Measurements from ENCODE around the gene COL5A1.

Gene COL5A1

DNA sequence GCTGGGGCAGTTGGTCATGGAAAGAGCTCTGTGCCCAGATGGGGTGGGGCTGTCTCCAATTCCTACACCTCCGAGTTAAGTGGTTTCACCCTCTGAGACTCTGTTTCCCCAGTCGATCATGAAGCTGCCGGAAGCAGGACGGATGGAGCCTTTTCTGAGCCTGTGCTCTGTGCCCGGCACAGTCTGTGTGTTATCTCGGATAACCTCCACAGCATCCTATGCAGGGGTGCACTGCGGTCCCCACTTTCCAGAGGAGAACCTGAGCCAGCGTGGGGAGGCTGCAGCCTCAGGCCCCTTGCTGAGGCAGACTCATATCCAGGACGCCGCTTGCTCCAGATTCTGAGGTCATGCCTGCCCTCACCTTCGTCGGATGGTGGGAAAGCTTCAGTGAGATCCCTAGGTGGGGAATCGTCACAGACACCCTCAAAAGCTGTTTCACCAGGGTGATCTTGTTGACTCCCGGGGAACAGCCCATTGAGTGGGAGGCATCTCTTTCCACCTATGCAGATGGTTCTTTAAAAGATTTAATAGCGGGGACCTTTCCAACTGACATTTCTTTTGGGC lies 6.9 kb upstream of the COL5A1 start:
- H3K9me3 ChIP-seq (ENCODE audit: insufficient read depth, low read length, severe bottlenecking), result no peaks in the 10 kb centered on the region
- TF ChIP-seq EZH2 (IDR thresholded peaks at IDR 0.05; ENCODE audit: borderline replicate concordance, low read depth, low read length, severe bottlenecking), result no peak
- H3K4me3 ChIP-seq (ENCODE audit: low read depth in 1 of 2, low read length in 2 of 2), result no peak overlapping the region
- no peak overlapping the region for H3K9ac ChIP-seq (ENCODE audit: low read depth, low read length)
- H3K4me1 ChIP-seq (ENCODE audit: insufficient read depth, low read length), result no peaks in the 10 kb centered on the region
- H3K36me3 ChIP-seq (ENCODE audit: insufficient read depth, low read length), result no peaks in the 10 kb centered on the region
- ATAC-seq (ENCODE audit: insufficient read depth, low read depth) (no peak), DNase-seq (no peak)
- no peak overlapping the region for H3K27ac ChIP-seq (ENCODE audit: low read length)
- no peaks in the 10 kb centered on the region for H3K27me3 ChIP-seq (ENCODE audit: insufficient read depth, low read length, poor library complexity)
- H3K4me2 ChIP-seq (ENCODE audit: insufficient read depth, low read length), result no peak overlapping the region
- H3K79me2 ChIP-seq (ENCODE audit: insufficient read depth, low read length), result no peaks in the 10 kb centered on the region
- H4K20me1 ChIP-seq (ENCODE audit: insufficient read depth, low read length), result no peaks in the 10 kb centered on the region
- no peak overlapping the region for H2AFZ ChIP-seq (ENCODE audit: low read depth, low read length)

DNA sequence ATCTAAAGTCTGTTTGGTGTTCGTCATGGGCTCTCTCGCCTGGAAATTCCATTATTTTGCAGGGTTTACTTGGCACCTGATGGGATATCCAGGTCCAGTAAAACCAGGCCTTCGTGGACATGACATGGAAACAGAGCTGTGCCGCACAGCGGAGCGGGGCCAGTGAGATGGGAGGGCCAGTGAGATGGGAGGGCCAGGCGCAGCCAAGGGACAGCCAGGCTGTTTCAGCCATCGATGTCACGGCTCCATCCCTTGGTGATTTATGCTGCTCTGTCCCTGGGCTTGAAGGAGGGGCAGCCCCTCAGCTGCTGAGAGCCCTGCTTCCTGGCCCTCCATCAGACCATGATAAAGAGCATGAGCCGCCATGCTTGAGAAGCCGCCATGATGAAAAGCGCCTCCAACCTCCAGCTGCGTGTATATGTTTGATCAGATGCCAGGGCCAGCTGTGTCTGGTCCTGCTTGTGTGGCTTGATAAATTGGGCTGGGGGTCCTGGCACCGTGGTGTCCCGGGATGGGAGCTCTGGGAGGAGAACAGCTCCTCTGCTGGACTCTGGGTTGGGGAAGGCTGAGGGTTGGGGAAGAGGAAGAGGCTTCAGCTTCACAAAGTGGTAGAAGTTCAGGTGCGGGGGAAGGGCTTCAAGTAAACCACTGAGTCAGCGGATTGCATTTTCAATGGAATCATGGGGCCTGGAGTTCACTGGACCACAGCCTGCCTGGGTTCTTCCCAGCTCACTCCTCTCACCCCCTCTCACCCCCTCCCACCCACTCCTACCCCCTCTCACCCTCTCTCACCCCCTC lies 6.1 kb upstream of the COL5A1 start:
- DNase-seq (no peak), ATAC-seq (ENCODE audit: insufficient read depth, low read depth) (no peak)
- no peaks in the 10 kb centered on the region for H3K79me2 ChIP-seq (ENCODE audit: insufficient read depth, low read length)
- no peak overlapping the region for H3K4me3 ChIP-seq (ENCODE audit: low read depth in 1 of 2, low read length in 2 of 2)
- H3K4me2 ChIP-seq (ENCODE audit: insufficient read depth, low read length), result no peak overlapping the region
- TF ChIP-seq EZH2 (IDR thresholded peaks at IDR 0.05; ENCODE audit: borderline replicate concordance, low read depth, low read length, severe bottlenecking), result no peak
- TF ChIP-seq CTCF (IDR thresholded peaks at IDR 0.05; ENCODE audit: borderline replicate concordance, extremely low read depth, low read length, poor library complexity, severe bottlenecking), result no peak
- H2AFZ ChIP-seq (ENCODE audit: low read depth, low read length), result no peak overlapping the region
- no peaks in the 10 kb centered on the region for H3K4me1 ChIP-seq (ENCODE audit: insufficient read depth, low read length)
- H3K27ac ChIP-seq (ENCODE audit: low read length), result no peak overlapping the region
- H3K36me3 ChIP-seq (ENCODE audit: insufficient read depth, low read length), result no peaks in the 10 kb centered on the region
- no peaks in the 10 kb centered on the region for H3K27me3 ChIP-seq (ENCODE audit: insufficient read depth, low read length, poor library complexity)
- no peaks in the 10 kb centered on the region for H3K9me3 ChIP-seq (ENCODE audit: insufficient read depth, low read length, severe bottlenecking)
- H4K20me1 ChIP-seq (ENCODE audit: insufficient read depth, low read length), result no peaks in the 10 kb centered on the region
- H3K9ac ChIP-seq (ENCODE audit: low read depth, low read length), result no peak overlapping the region

DNA sequence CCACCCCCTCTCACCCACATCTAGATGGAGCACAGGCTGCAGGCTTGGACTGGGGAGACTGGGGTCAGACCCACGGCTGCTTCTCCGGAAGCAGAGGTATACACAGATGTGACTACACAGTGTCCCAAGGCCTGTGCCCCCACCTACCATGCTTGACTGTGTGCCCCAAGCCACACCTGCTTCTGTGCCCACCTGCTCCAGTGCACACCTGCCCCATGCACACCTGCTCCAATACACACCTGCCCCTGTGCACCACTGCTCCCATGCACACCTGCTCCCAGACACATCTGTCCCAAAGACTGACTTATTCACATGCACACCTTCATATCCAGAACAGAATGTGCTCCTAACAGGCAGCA lies 5.5 kb upstream of the COL5A1 start:
- TF ChIP-seq CTCF (IDR thresholded peaks at IDR 0.05; ENCODE audit: borderline replicate concordance, extremely low read depth, low read length, poor library complexity, severe bottlenecking) (no peak), EZH2 (IDR thresholded peaks at IDR 0.05; ENCODE audit: borderline replicate concordance, low read depth, low read length, severe bottlenecking) (no peak)
- no peak overlapping the region for H3K4me3 ChIP-seq (ENCODE audit: low read depth in 1 of 2, low read length in 2 of 2)
- H3K36me3 ChIP-seq (ENCODE audit: insufficient read depth, low read length), result no peaks in the 10 kb centered on the region
- no peak overlapping the region for H2AFZ ChIP-seq (ENCODE audit: low read depth, low read length)
- H3K27me3 ChIP-seq (ENCODE audit: insufficient read depth, low read length, poor library complexity), result no peaks in the 10 kb centered on the region
- no peaks in the 10 kb centered on the region for H3K9me3 ChIP-seq (ENCODE audit: insufficient read depth, low read length, severe bottlenecking)
- no peaks in the 10 kb centered on the region for H3K79me2 ChIP-seq (ENCODE audit: insufficient read depth, low read length)
- ATAC-seq (ENCODE audit: insufficient read depth, low read depth) (no peak), DNase-seq (no peak)
- H3K9ac ChIP-seq (ENCODE audit: low read depth, low read length), result no peak overlapping the region
- H3K27ac ChIP-seq (ENCODE audit: low read length), result no peak overlapping the region
- no peaks in the 10 kb centered on the region for H3K4me1 ChIP-seq (ENCODE audit: insufficient read depth, low read length)
- no peak overlapping the region for H3K4me2 ChIP-seq (ENCODE audit: insufficient read depth, low read length)
- no peaks in the 10 kb centered on the region for H4K20me1 ChIP-seq (ENCODE audit: insufficient read depth, low read length)

DNA sequence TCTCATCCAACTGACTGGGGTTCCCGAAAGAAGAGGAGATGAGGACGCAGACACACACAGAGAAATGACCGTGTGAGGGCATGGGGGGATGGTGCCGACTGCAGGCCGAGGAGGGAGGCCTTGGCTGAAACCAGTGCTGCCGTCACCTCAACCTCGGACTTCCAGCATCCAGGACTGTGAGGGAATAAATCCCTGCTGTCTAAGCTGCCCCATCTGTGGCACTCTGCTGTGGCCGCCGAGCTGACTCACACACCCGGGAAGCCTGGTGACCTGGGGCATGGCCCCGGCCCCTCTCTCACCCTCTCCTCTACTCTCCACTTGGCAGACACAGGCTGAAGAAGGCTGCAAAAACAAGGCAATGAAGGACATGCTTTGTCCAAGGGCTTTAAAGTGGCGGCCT lies 4.4 kb upstream of the COL5A1 start:
- Histone ChIP-seq H3K79me2 (ENCODE audit: insufficient read depth, low read length) (no peaks in the 10 kb centered on the region), H3K27ac (ENCODE audit: low read length) (no peak overlapping the region), H3K9me3 (ENCODE audit: insufficient read depth, low read length, severe bottlenecking) (no peaks in the 10 kb centered on the region), H3K4me1 (ENCODE audit: insufficient read depth, low read length) (0 out of 2 replicates have a peak, but pooled peaks cover 5% of the 10 kb centered on the region), H3K9ac (ENCODE audit: low read depth, low read length) (no peak overlapping the region), H2AFZ (ENCODE audit: low read depth, low read length) (no peak overlapping the region), H3K4me2 (ENCODE audit: insufficient read depth, low read length) (no peak overlapping the region), H3K36me3 (ENCODE audit: insufficient read depth, low read length) (no peaks in the 10 kb centered on the region), H3K27me3 (ENCODE audit: insufficient read depth, low read length, poor library complexity) (no peaks in the 10 kb centered on the region), H3K4me3 (ENCODE audit: low read depth in 1 of 2, low read length in 2 of 2) (no peak overlapping the region), H4K20me1 (ENCODE audit: insufficient read depth, low read length) (no peaks in the 10 kb centered on the region)
- DNase-seq (no peak), ATAC-seq (ENCODE audit: insufficient read depth, low read depth) (no peak)
- TF ChIP-seq CTCF (IDR thresholded peaks at IDR 0.05; ENCODE audit: borderline replicate concordance, extremely low read depth, low read length, poor library complexity, severe bottlenecking), result no peak
- no peak for TF ChIP-seq EZH2 (IDR thresholded peaks at IDR 0.05; ENCODE audit: borderline replicate concordance, low read depth, low read length, severe bottlenecking)

All from DND-41 (cell line).